Smooth muscle cell (in vitro differentiated cells): ENCODE results near the gene MKLN1. TPM values are rescaled to one million over a fixed set of nuclear protein-coding genes. Genes with fewer than 3 reads are reported as not detected.

Experiments used
- DNase-seq: peaks from one replicate; lab custom pipeline; 2025; ENCODE audit not compliant: unreplicated experiment; lab: John Stamatoyannopoulos, UW
- H2AFZ ChIP-seq: fragments of 200-600 bp; sonication (generic); 2 replicates; pipeline ENCODE4 v1.6.0; 2016; ENCODE audit warnings: antibody characterized with exemption, low read depth, mild to moderate bottlenecking
- H3F3A ChIP-seq: fragments of 200-600 bp; sonication (generic); 2 replicates; pipeline ENCODE4 v1.6.0; 2017; ENCODE audit warnings: antibody characterized with exemption, low read depth
- H3K27ac ChIP-seq: fragments of 200-600 bp; sonication (generic); 2 replicates; pipeline ENCODE4 v1.5.1; 2016; ENCODE audit warnings: low read depth, mild to moderate bottlenecking
- H3K27me3 ChIP-seq: fragments of 200-600 bp; sonication (generic); 2 replicates; pipeline ENCODE4 v1.6.1; 2016; ENCODE audit warnings: low read depth, mild to moderate bottlenecking
- H3K36me3 ChIP-seq: fragments of 200-600 bp; sonication (generic); 2 replicates; pipeline ENCODE4 v1.5.1; 2016; ENCODE audit warnings: low read depth
- H3K4me1 ChIP-seq: fragments of 200-600 bp; sonication (generic); 2 replicates; pipeline ENCODE4 v1.5.1; 2016; ENCODE audit warnings: low read depth
- H3K4me2 ChIP-seq: fragments of 200-600 bp; sonication (generic); 2 replicates; pipeline ENCODE4 v1.6.0; 2016; ENCODE audit warnings: mild to moderate bottlenecking
- H3K4me3 ChIP-seq: fragments of 200-600 bp; sonication (generic); 2 replicates; pipeline ENCODE4 v1.5.1; 2016; ENCODE audit warnings: mild to moderate bottlenecking
- H3K79me2 ChIP-seq: fragments of 200-600 bp; sonication (generic); 2 replicates; pipeline ENCODE4 v1.6.0; 2016; ENCODE audit warnings: low read depth, mild to moderate bottlenecking
- H3K9ac ChIP-seq: fragments of 200-600 bp; sonication (generic); 2 replicates; pipeline ENCODE4 v1.6.0; 2016; ENCODE audit warnings: low read depth
- H3K9me3 ChIP-seq: fragments of 200-600 bp; sonication (generic); replicated peaks from 2 replicates; pipeline ENCODE4 v1.5.1; 2016; ENCODE audit warnings: low read depth
- H4K20me1 ChIP-seq: fragments of 200-600 bp; sonication (generic); 2 replicates; pipeline ENCODE4 v1.6.0; 2016; ENCODE audit warnings: low read depth
- CTCF ChIP-seq: fragments of 200-600 bp; sonication (generic); IDR thresholded peaks from 2 replicates; pipeline ENCODE4 v1.5.1; 2017; ENCODE audit warnings: borderline replicate concordance, mild to moderate bottlenecking, antibody characterized with exemption; ENCODE audit not compliant: insufficient read depth, poor library complexity, severe bottlenecking
- WGBS: methylation state at CpG from one replicate; pipeline ENCODE4 v1.1.7; 2016; ENCODE audit warnings: low lambda C conversion rate; 5-methylcytosine and 5-hydroxymethylcytosine counted together
- polyA plus RNA-seq: library from polyadenylated mRNA; unstranded; fragments of >200 nt; fragmentation: Nextera tagmentation; extraction: Ambion mirVana; gene quantifications from 2 replicates; pipeline ENCODE4 v1.2.1, GENCODE V29; 2016
- total RNA-seq: library from RNA; depleted of rRNA; stranded (reverse); fragments of >200 nt; gene quantifications from 2 replicates; pipeline ENCODE4 v1.2.3, GENCODE V29; 2014

Gene MKLN1
- total and polyA plus RNA-seq, 2 experiments from 2014 or later = 26.3 to 45.3 TPM

DNA sequence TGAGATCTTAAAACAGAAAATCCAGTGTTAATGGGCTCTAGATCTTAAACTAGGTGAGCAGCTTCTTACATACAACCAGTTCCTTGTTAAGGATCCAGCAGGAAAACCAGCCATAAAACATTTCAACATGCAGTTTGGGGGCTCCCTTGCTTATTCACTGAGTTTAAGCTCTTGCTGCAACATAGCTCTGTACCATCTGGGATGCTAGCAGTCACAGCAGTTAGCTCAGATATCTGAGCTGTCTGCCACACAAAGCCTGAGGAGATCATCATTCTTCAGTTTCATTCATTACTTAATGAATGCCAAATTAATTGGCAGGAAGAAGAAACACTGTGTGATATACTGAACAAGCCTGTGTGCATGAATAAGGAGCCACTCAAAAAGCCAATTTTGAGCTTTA is 165.9 kb downstream of the MKLN1 start:
- H3K27me3 ChIP-seq = no peaks in the 10 kb centered on the region
- no peak overlapping the region for H3K9ac ChIP-seq
- no peak overlapping the region for H3K4me3 ChIP-seq
- no peak overlapping the region for H3K27ac ChIP-seq
- no peak for TF ChIP-seq CTCF
- no peaks in the 10 kb centered on the region for H3K36me3 ChIP-seq
- H3F3A ChIP-seq = no peaks in the 10 kb centered on the region
- H3K4me1 ChIP-seq = no peaks in the 10 kb centered on the region
- H4K20me1 ChIP-seq = no peaks in the 10 kb centered on the region
- no peak overlapping the region for H2AFZ ChIP-seq
- H3K79me2 ChIP-seq = no peaks in the 10 kb centered on the region
- H3K4me2 ChIP-seq = no peak overlapping the region
- DNase-seq = no peak
- H3K9me3 ChIP-seq = no peaks in the 10 kb centered on the region

- H4K20me1 ChIP-seq = no peaks in the 10 kb centered on the region
- no peaks in the 10 kb centered on the region for H3K4me1 ChIP-seq
- H3K9ac ChIP-seq = no peak overlapping the region
- 96% methylated on average over 2 of the region's 2 CpGs for WGBS
- H3K4me2 ChIP-seq = no peak overlapping the region
- no peaks in the 10 kb centered on the region for H3F3A ChIP-seq
- H3K79me2 ChIP-seq = no peaks in the 10 kb centered on the region
- no peak for TF ChIP-seq CTCF
- H3K9me3 ChIP-seq = no peaks in the 10 kb centered on the region
- H2AFZ ChIP-seq = no peak overlapping the region
- H3K27me3 ChIP-seq = no peaks in the 10 kb centered on the region
- H3K27ac ChIP-seq = no peak overlapping the region
- no peaks in the 10 kb centered on the region for H3K36me3 ChIP-seq
- no peak for DNase-seq
- no peak overlapping the region for H3K4me3 ChIP-seq
Measured at GRCh38 chr7:131494182-131494581, 166.5 kb downstream of the MKLN1 start.

GRCh38 chr7:131495669-131496498 is 168.2 kb downstream of the MKLN1 start:
- no peaks in the 10 kb centered on the region for H3K27me3 ChIP-seq
- no peaks in the 10 kb centered on the region for H3F3A ChIP-seq
- H3K9me3 ChIP-seq = no peaks in the 10 kb centered on the region
- H3K4me3 ChIP-seq = no peak overlapping the region
- H3K36me3 ChIP-seq = no peaks in the 10 kb centered on the region
- no peak for TF ChIP-seq CTCF
- H3K4me2 ChIP-seq = no peak overlapping the region
- H3K27ac ChIP-seq = no peak overlapping the region
- DNase-seq = no peak
- no peak overlapping the region for H3K9ac ChIP-seq
- WGBS = 93% methylated on average over 7 of the region's 7 CpGs
- H3K79me2 ChIP-seq = no peaks in the 10 kb centered on the region
- H4K20me1 ChIP-seq = no peaks in the 10 kb centered on the region
- H3K4me1 ChIP-seq = no peaks in the 10 kb centered on the region
- no peak overlapping the region for H2AFZ ChIP-seq

DNA sequence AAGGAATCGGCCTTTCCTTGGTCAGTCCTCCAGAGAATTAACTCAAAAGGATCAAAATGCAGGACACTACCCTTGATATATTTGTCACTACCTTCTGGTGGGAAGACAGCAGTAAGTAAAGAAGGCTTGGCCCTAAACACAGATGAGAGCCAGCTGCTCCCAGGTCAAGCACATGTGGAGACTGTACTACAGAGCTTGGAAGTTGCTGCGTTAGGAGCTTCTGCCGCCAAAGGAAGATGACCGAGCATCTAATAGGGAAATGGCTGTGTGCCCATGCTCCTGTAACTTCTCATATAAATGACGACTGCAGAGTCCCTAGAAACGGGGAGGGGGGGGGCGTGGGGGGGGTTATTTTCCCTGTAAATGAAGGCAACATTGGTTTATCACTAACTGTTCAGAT is 169.8 kb downstream of the MKLN1 start:
- Histone ChIP-seq H3K4me3 (no peak overlapping the region), H3K9ac (no peak overlapping the region), H3K4me2 (no peak overlapping the region), H3K27me3 (no peaks in the 10 kb centered on the region), H3K79me2 (no peaks in the 10 kb centered on the region), H2AFZ (no peak overlapping the region), H3F3A (peaks cover 3% of the 10 kb centered on the region), H3K9me3 (no peaks in the 10 kb centered on the region), H3K36me3 (no peaks in the 10 kb centered on the region), H3K4me1 (peaks cover under 1% of the 10 kb centered on the region), H3K27ac (no peak overlapping the region), H4K20me1 (peaks cover 6% of the 10 kb centered on the region)
- no peak for DNase-seq
- no peak for TF ChIP-seq CTCF
- WGBS = 85% methylated on average over 7 of the region's 7 CpGs
